Measurements from ENCODE around the gene CSMD2. TPM values are rescaled to one million over a fixed set of nuclear protein-coding genes. Genes with fewer than 3 reads are reported as not detected.

CSMD2 gene
- total and polyA plus RNA-seq, 2 experiments from 2014 or later, result 5.3 to 16.6 TPM

- TF ChIP-seq ZNF462 (CRISPR knock-in tag; IDR thresholded peaks at IDR 0.05), result no peak
- TF ChIP-seq, protein P1, sequence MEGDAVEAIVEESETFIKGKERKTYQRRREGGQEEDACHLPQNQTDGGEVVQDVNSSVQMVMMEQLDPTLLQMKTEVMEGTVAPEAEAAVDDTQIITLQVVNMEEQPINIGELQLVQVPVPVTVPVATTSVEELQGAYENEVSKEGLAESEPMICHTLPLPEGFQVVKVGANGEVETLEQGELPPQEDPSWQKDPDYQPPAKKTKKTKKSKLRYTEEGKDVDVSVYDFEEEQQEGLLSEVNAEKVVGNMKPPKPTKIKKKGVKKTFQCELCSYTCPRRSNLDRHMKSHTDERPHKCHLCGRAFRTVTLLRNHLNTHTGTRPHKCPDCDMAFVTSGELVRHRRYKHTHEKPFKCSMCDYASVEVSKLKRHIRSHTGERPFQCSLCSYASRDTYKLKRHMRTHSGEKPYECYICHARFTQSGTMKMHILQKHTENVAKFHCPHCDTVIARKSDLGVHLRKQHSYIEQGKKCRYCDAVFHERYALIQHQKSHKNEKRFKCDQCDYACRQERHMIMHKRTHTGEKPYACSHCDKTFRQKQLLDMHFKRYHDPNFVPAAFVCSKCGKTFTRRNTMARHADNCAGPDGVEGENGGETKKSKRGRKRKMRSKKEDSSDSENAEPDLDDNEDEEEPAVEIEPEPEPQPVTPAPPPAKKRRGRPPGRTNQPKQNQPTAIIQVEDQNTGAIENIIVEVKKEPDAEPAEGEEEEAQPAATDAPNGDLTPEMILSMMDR (conservative IDR thresholded peaks at IDR 0.05; ENCODE audit: low read depth in 2 of 2), result no peak
These were observed 168.7 kb downstream of the CSMD2 start (continued) for GRCh38 chr1:33996281-33996680.

DNA sequence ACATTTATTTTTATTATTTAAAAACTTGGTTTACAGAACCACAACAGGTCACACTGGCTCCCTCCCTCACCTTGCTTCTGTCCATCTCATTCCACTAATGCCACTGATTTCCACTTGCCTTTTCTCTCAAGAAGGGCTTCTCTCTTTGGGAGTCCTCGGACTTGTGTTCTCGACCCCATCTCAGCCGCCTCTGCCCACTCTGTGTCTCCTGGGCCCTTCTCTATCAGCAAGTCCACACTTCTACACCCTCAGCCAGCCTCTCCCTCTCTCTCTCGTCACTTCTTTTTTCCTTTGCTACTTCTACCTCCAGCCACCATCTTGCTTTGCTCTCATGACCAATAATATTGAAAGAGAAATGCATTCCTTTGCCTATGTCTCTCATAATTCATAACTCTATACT is 171.7 kb downstream of the CSMD2 start:
- no peaks in the 10 kb centered on the region for H3K27me3 Mint-ChIP-seq (ENCODE audit: insufficient read depth, low read depth, poor library complexity)
- H3K9me3 Mint-ChIP-seq, result no peaks in the 10 kb centered on the region
- DNase-seq (ENCODE audit: low spot score), result no peak
- H2AFZ ChIP-seq, result no peak overlapping the region
- ATAC-seq, result no peak
- no peak overlapping the region for H3K27ac Mint-ChIP-seq
- no peak overlapping the region for H3K27ac ChIP-seq (ENCODE audit: low read depth)
- H3K4me3 ChIP-seq, result no peak overlapping the region
- H3K4me1 Mint-ChIP-seq, result peaks cover 10% of the 10 kb centered on the region
- H4K20me1 ChIP-seq (replicated peaks; ENCODE audit: insufficient read depth), result no peaks in the 10 kb centered on the region; the same call in 1 of the 2 replicates
- no peak overlapping the region for H3K4me3 Mint-ChIP-seq
- H3K4me1 ChIP-seq (ENCODE audit: insufficient read depth), result no peaks in the 10 kb centered on the region
- H3K27me3 ChIP-seq (ENCODE audit: insufficient read depth), result no peaks in the 10 kb centered on the region
- peaks cover 8% of the 10 kb centered on the region; the same call in 2 of the 3 replicates for H3K36me3 Mint-ChIP-seq (ENCODE audit: low read depth)
- 0 out of 2 replicates have a peak, but pooled peaks cover 4% of the 10 kb centered on the region for H3K79me2 ChIP-seq (replicated peaks; ENCODE audit: insufficient read depth)
- H3F3A ChIP-seq (replicated peaks; ENCODE audit: low read depth), result no peaks in the 10 kb centered on the region
- H3K4me2 ChIP-seq, result no peak overlapping the region
- H3K36me3 ChIP-seq (ENCODE audit: insufficient read depth), result no peaks in the 10 kb centered on the region
- H3K9me2 ChIP-seq (ENCODE audit: insufficient read depth), result peaks cover 5% of the 10 kb centered on the region; the same call in 1 of the 2 replicates
- TF ChIP-seq ZNF114 (CRISPR knock-in tag; IDR thresholded peaks at IDR 0.05) (no peak), ETS1 (IDR thresholded peaks at IDR 0.05) (no peak), EZH2 (IDR thresholded peaks at IDR 0.05; ENCODE audit: low read depth, unreplicated experiment) (no peak), POLR2AphosphoS5 (IDR thresholded peaks at IDR 0.05; ENCODE audit: low read depth) (no peak), ZNF331 (CRISPR knock-in tag; IDR thresholded peaks at IDR 0.05; ENCODE audit: low read depth) (no peak), STAT1 (IDR thresholded peaks at IDR 0.05; ENCODE audit: unreplicated experiment) (no peak), JUNB (IDR thresholded peaks at IDR 0.05; ENCODE audit: unreplicated experiment) (no peak), NANOG (IDR thresholded peaks at IDR 0.05; ENCODE audit: borderline replicate concordance) (no peak), CREB1 (CRISPR knock-in tag; IDR thresholded peaks at IDR 0.05; ENCODE audit: low read depth) (no peak), EZH2phosphoT487 (IDR thresholded peaks at IDR 0.05; ENCODE audit: unreplicated experiment) (no peak)
- TF ChIP-seq, protein P2, sequence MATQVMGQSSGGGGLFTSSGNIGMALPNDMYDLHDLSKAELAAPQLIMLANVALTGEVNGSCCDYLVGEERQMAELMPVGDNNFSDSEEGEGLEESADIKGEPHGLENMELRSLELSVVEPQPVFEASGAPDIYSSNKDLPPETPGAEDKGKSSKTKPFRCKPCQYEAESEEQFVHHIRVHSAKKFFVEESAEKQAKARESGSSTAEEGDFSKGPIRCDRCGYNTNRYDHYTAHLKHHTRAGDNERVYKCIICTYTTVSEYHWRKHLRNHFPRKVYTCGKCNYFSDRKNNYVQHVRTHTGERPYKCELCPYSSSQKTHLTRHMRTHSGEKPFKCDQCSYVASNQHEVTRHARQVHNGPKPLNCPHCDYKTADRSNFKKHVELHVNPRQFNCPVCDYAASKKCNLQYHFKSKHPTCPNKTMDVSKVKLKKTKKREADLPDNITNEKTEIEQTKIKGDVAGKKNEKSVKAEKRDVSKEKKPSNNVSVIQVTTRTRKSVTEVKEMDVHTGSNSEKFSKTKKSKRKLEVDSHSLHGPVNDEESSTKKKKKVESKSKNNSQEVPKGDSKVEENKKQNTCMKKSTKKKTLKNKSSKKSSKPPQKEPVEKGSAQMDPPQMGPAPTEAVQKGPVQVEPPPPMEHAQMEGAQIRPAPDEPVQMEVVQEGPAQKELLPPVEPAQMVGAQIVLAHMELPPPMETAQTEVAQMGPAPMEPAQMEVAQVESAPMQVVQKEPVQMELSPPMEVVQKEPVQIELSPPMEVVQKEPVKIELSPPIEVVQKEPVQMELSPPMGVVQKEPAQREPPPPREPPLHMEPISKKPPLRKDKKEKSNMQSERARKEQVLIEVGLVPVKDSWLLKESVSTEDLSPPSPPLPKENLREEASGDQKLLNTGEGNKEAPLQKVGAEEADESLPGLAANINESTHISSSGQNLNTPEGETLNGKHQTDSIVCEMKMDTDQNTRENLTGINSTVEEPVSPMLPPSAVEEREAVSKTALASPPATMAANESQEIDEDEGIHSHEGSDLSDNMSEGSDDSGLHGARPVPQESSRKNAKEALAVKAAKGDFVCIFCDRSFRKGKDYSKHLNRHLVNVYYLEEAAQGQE (IDR thresholded peaks at IDR 0.05; ENCODE audit: unreplicated experiment), result no peak
